DOHH2 (cell line): ENCODE results near the gene C16orf96.

Source experiments
- EZH2phosphoT487 ChIP-seq: fragments of 200-600 bp; sonication (generic); IDR thresholded peaks from 2 replicates; pipeline ENCODE4 v1.6.1; 2017; ENCODE audit warnings: borderline replicate concordance, mild to moderate bottlenecking, antibody characterized with exemption, low read length, moderate library complexity, mixed read lengths
- TF ChIP-seq, protein P1 (sequence below): fragments of 200-600 bp; sonication (generic); IDR thresholded peaks from one replicate; pipeline ENCODE4 v1.5.1; 2014; ENCODE audit warnings: antibody characterized with exemption, mild to moderate bottlenecking, low read depth, low read length; ENCODE audit not compliant: poor library complexity, severe bottlenecking

DNA sequence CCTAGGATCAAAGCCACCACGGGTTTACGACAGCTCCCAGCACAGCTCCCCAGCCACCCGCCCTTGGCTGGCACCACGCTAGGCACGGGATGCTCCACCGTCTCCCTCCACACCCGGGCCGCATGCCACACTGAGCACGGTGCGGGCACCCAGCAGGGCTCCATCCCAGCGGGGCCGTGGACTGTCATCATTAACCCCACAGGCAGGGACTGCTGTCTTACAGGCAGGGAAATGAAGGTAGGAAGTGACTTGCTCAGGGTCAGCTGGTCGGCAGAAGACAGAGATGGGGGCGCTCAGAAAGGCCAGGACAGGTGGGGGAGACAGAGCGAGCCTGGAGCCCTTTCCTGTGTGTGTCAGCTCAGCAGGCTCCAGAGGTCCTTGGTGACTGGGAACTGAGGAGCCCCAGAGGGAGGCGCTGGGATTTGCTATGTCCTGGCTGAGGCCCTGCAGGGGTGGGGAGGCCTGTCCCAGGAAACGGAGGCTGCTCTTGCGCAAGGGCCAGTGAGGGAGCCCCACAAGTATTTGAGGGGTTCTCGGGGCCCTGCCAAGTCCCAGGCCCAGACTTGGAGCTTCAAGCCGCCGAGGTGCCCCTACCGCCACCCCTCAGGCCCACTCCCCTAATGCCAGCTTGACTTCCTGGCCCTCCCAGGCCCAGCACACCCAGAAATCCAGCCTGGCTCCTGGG, 55.3 kb downstream of the C16orf96 start:
- TF ChIP-seq, protein P1, sequence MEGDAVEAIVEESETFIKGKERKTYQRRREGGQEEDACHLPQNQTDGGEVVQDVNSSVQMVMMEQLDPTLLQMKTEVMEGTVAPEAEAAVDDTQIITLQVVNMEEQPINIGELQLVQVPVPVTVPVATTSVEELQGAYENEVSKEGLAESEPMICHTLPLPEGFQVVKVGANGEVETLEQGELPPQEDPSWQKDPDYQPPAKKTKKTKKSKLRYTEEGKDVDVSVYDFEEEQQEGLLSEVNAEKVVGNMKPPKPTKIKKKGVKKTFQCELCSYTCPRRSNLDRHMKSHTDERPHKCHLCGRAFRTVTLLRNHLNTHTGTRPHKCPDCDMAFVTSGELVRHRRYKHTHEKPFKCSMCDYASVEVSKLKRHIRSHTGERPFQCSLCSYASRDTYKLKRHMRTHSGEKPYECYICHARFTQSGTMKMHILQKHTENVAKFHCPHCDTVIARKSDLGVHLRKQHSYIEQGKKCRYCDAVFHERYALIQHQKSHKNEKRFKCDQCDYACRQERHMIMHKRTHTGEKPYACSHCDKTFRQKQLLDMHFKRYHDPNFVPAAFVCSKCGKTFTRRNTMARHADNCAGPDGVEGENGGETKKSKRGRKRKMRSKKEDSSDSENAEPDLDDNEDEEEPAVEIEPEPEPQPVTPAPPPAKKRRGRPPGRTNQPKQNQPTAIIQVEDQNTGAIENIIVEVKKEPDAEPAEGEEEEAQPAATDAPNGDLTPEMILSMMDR: no peak
- TF ChIP-seq EZH2phosphoT487: no peak
